Measurements from ENCODE around the gene OR2L5.

DNA sequence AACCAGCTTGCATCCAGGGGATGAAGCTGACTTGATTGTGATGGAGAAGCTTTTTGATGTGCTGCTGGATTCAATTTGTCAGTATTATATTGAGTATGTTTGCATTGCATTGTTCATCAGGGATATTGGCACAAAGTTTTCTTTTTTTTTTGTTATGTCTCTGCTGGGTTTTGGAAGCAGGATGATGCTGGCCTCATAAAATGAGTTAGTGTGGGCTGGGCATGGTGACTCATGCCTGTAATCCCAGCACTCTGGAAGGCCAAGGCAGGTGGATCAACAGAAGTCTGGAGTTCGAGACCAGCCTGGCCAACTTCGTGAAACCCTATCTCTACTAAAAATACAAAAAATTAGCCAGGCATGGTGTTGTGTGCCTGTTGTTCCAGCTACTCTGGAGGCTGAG, 41.8 kb downstream of the OR2L5 start:
- TF ChIP-seq, protein P1, sequence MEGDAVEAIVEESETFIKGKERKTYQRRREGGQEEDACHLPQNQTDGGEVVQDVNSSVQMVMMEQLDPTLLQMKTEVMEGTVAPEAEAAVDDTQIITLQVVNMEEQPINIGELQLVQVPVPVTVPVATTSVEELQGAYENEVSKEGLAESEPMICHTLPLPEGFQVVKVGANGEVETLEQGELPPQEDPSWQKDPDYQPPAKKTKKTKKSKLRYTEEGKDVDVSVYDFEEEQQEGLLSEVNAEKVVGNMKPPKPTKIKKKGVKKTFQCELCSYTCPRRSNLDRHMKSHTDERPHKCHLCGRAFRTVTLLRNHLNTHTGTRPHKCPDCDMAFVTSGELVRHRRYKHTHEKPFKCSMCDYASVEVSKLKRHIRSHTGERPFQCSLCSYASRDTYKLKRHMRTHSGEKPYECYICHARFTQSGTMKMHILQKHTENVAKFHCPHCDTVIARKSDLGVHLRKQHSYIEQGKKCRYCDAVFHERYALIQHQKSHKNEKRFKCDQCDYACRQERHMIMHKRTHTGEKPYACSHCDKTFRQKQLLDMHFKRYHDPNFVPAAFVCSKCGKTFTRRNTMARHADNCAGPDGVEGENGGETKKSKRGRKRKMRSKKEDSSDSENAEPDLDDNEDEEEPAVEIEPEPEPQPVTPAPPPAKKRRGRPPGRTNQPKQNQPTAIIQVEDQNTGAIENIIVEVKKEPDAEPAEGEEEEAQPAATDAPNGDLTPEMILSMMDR (conservative IDR thresholded peaks at IDR 0.05; ENCODE audit: low read depth, low read length) = no peak
- no peak for TF ChIP-seq EZH2 (IDR thresholded peaks at IDR 0.05; ENCODE audit: borderline replicate concordance, low read depth, low read length, poor library complexity, severe bottlenecking)
